K562 (cell line): Measurements from ENCODE around the gene MIB2. TPM values are rescaled to one million over a fixed set of nuclear protein-coding genes. Genes with fewer than 3 reads are reported as not detected.
A peak's percentile ranks its signal among the peaks of the same experiment; 100 is the strongest.

Experiments used
- ATAC-seq: fragments of 200-7000 bp; cut with Tn5 transposase; 3 replicates; pipeline ENCODE4 v1.9.1; 2020; ENCODE audit warnings: moderate library complexity
- BruUV-seq: library from RNA; stranded (reverse); fragments of 400-500 nt; replicated peaks from 2 replicates; lab custom pipeline; 2021; lab: Mats Ljungman, UMichigan
- CTCF ChIA-PET: fragments of 300-600 bp; formaldehyde crosslinking; extraction: SDS; loops from one replicate; lab custom pipeline; 2021; ENCODE audit warnings: low intra/inter-chr PET ratio; lab: Yijun Ruan, JAX
- POLR2A ChIA-PET: fragments of 300-600, 350-650 bp; sonication (Branson Sonifier 250); formaldehyde crosslinking; extraction: SDS; loops from one replicate; lab custom pipeline; 2021; ENCODE audit warnings: antibody characterized with exemption, inconsistent platforms; lab: Yijun Ruan, JAX
- DNase-seq, 4 experiments: peaks; one replicate each; pipeline versions ENCODE4 v3.0.0 to v3.0.0-alpha.2; 2011 to 2018; ENCODE audit warnings: low spot score in 3 of 4, mixed read lengths in 3 of 4; ENCODE audit errors: extremely low read depth in 1 of 4
- FAIRE-seq: peaks from 2 replicates; lab custom pipeline; 2011; peaks lifted over from hg19 to GRCh38; lab: Jason Lieb, UNC
- H2AFZ ChIP-seq: 2 replicates; pipeline ENCODE4 v1.6.0; 2011; ENCODE audit warnings: low read depth, low read length, control low read depth, inconsistent platforms
- H3K27ac ChIP-seq: fragments of 200-600 bp; 3 replicates; pipeline ENCODE4 v1.8.0; 2011; ENCODE audit warnings: low read depth, mild to moderate bottlenecking, control low read depth, inconsistent platforms, low read length, moderate library complexity, mixed read lengths; ENCODE audit errors: extremely low read depth
- H3K27me3 ChIP-seq, 2 experiments: fragments of 300-600 bp in 1 of 2; 2 replicates in 1 of 2; 3 replicates in 1 of 2; pipeline versions ENCODE4 v1.6.0 to v1.8.0; 2011; ENCODE audit warnings: inconsistent platforms in 2 of 2, low read length in 2 of 2, mild to moderate bottlenecking in 1 of 2, mixed read lengths in 1 of 2, moderate library complexity in 1 of 2; ENCODE audit not compliant: control insufficient read depth in 2 of 2, insufficient read depth in 2 of 2
- H3K36me3 ChIP-seq: fragments of 300-600 bp; 3 replicates; pipeline ENCODE4 v1.8.0; 2011; ENCODE audit warnings: mild to moderate bottlenecking, low read length, inconsistent platforms; ENCODE audit not compliant: control insufficient read depth, insufficient read depth
- H3K4me1 ChIP-seq, 2 experiments: fragments of 200-600 bp in 1 of 2; replicated peaks in 1 of 2; 2 replicates in 1 of 2; 3 replicates in 1 of 2; pipeline versions ENCODE4 v1.5.1 to v1.8.0; 2011; ENCODE audit warnings: inconsistent platforms in 2 of 2, low read length in 2 of 2, mild to moderate bottlenecking in 1 of 2, mixed read lengths in 1 of 2, moderate library complexity in 1 of 2; ENCODE audit not compliant: control insufficient read depth in 2 of 2, insufficient read depth in 2 of 2
- H3K4me2 ChIP-seq: 2 replicates; pipeline ENCODE4 v1.6.1; 2011; ENCODE audit warnings: low read length, control low read depth, inconsistent platforms, mixed read lengths; ENCODE audit not compliant: insufficient read depth
- H3K4me3 ChIP-seq: fragments of 200-600 bp; sonication (generic), shearing (Covaris generic); 2 replicates; pipeline ENCODE4 v1.5.1; 2016; ENCODE audit warnings: control low read depth, inconsistent platforms
- H3K79me2 ChIP-seq: fragments of 200-600 bp; 3 replicates; pipeline ENCODE4 v1.8.0; 2011; ENCODE audit warnings: low read length, inconsistent platforms; ENCODE audit not compliant: control insufficient read depth, insufficient read depth
- H3K9ac ChIP-seq, 2 experiments: 2 replicates each; pipeline versions ENCODE4 v1.6.0 to v1.6.1; 2011; ENCODE audit warnings: low read depth in 2 of 2, low read length in 2 of 2, control low read depth in 1 of 2, inconsistent platforms in 1 of 2, mild to moderate bottlenecking in 1 of 2, mixed read lengths in 1 of 2; ENCODE audit not compliant: insufficient read depth in 1 of 2
- H3K9me1 ChIP-seq: one replicate; pipeline ENCODE4 v1.6.0; 2011; ENCODE audit warnings: inconsistent platforms, mild to moderate bottlenecking, low read length, moderate library complexity; ENCODE audit not compliant: control insufficient read depth, insufficient read depth
- H3K9me3 ChIP-seq: replicated peaks from 2 replicates; pipeline ENCODE4 v1.5.1; 2011; ENCODE audit warnings: low read depth, low read length, inconsistent platforms; ENCODE audit not compliant: control insufficient read depth, insufficient read depth
- H4K20me1 ChIP-seq: replicated peaks from 2 replicates; pipeline ENCODE4 v1.6.1; 2011; ENCODE audit warnings: low read length, inconsistent platforms, mixed read lengths; ENCODE audit not compliant: control insufficient read depth, insufficient read depth
- DACH1 ChIP-seq: fragments of 450-650 bp; IDR thresholded peaks from 2 replicates; pipeline ENCODE4 v1.6.1; 2018; ENCODE audit not compliant: partially characterized antibody
- GABPB2 ChIP-seq: fragments of 250-450 bp; sonication (Bioruptor Pico); conservative IDR thresholded peaks from 2 replicates; pipeline ENCODE4 v1.5.1; 2021; ENCODE audit warnings: mild to moderate bottlenecking
- HIVEP1 ChIP-seq: fragments of 250-450 bp; sonication (Bioruptor Pico); IDR thresholded peaks from 2 replicates; pipeline ENCODE4 v1.4.0; 2020; ENCODE audit warnings: mild to moderate bottlenecking
- ILF3 ChIP-seq: fragments of 450-650 bp; IDR thresholded peaks from 2 replicates; pipeline ENCODE4 v1.6.1; 2018; ENCODE audit warnings: antibody characterized with exemption, mild to moderate bottlenecking, moderate library complexity, borderline replicate concordance
- MYBL2 ChIP-seq, 2 experiments: fragments of 450-650 bp in 1 of 2; sonication (generic) in 1 of 2; formaldehyde crosslinking in 1 of 2; IDR thresholded peaks; 2 replicates each; pipeline versions ENCODE4 v1.6.1 to v1.8.1; 2017 to 2022; ENCODE audit warnings: borderline replicate concordance in 1 of 2, inconsistent platforms in 1 of 2, low read depth in 1 of 2, mild to moderate bottlenecking in 1 of 2, missing genetic modification reagents in 1 of 2, moderate library complexity in 1 of 2
- NCOA6 ChIP-seq: fragments of 450-650 bp; IDR thresholded peaks from 2 replicates; pipeline ENCODE4 v1.6.1; 2017; ENCODE audit warnings: mild to moderate bottlenecking
- NCOR1 ChIP-seq: fragments of 450-650 bp; IDR thresholded peaks from 2 replicates; pipeline ENCODE4 v1.6.1; 2016; ENCODE audit warnings: mild to moderate bottlenecking, moderate library complexity
- PTTG1 ChIP-seq: fragments of 450-650 bp; IDR thresholded peaks from 2 replicates; pipeline ENCODE4 v1.6.1; 2016; ENCODE audit warnings: low read depth, mild to moderate bottlenecking, missing genetic modification characterization, missing compliant biosample characterization
- SIRT6 ChIP-seq: IDR thresholded peaks from one replicate; pipeline ENCODE4 v1.6.1; 2012; ENCODE audit warnings: low read depth, mild to moderate bottlenecking, control low read depth, inconsistent platforms, low read length, moderate library complexity
- SRSF9 ChIP-seq: fragments of 200-400 bp; formaldehyde crosslinking; IDR thresholded peaks from 2 replicates; pipeline ENCODE4 v1.6.1; 2017; ENCODE audit warnings: low read depth, low read length, borderline replicate concordance
- ZBTB1 ChIP-seq: sonication (generic); formaldehyde crosslinking; IDR thresholded peaks from 2 replicates; pipeline ENCODE4 v1.8.1; 2023; ENCODE audit warnings: missing genetic modification reagents, low read depth, mild to moderate bottlenecking, borderline replicate concordance
- ZNF282 ChIP-seq: sonication (generic); formaldehyde crosslinking; IDR thresholded peaks from 2 replicates; pipeline ENCODE4 v1.8.1; 2023; ENCODE audit warnings: missing genetic modification reagents
- WGBS: fragments of 100-300 bp; shearing (Covaris generic); methylation state at CpG from one replicate; pipeline ENCODE4 v1.1.6; 2016; ENCODE audit warnings: low coverage, mixed read lengths; ENCODE audit not compliant: insufficient coverage; ENCODE audit errors: missing lambda C conversion rate; 5-methylcytosine and 5-hydroxymethylcytosine counted together
- in situ Hi-C: fragments of 300-500 bp; cut with MboI; formaldehyde crosslinking; loops from 4 replicates; pipeline ENCODE4 v1.15.0; 2018; ENCODE audit warnings: inconsistent platforms, mixed read lengths
- intact Hi-C: fragments of 100-400 bp; cut with micrococcal nuclease; formaldehyde crosslinking; loops from 2 replicates; pipeline ENCODE4 v1.14.2; 2022
- polyA plus RNA-seq, 8 experiments: library from polyadenylated mRNA; depleted of rRNA in 4 of 8; stranded (reverse) in 5 of 8; unstranded in 3 of 8; fragments of >200 nt; fragmentation: Nextera tagmentation in 2 of 8; fragmentation: Illumina TruSeq in 1 of 8; extraction: Ambion mirVana in 2 of 8; extraction: Trizol in 1 of 8; gene quantifications; 2 replicates each; pipeline versions ENCODE4 v1.2.1 to v1.2.3, GENCODE V29; 2011 to 2014; ENCODE audit warnings: inconsistent platforms in 1 of 8, missing spikeins in 1 of 8
- total RNA-seq, 7 experiments: library from RNA; depleted of rRNA in 6 of 7; stranded (reverse); fragments of >200 nt in 6 of 7; fragmentation: Illumina TruSeq in 2 of 7; extraction: Trizol in 2 of 7; gene quantifications; 2 replicates each; pipeline versions ENCODE4 v1.2.1 to v1.2.3, GENCODE V29; 2011 to 2021; ENCODE audit warnings: low replicate concordance in 1 of 7
- TF ChIP-seq, protein P1 (sequence below): sonication (generic); formaldehyde crosslinking; IDR thresholded peaks from 2 replicates; pipeline ENCODE4 v1.8.0; 2022; ENCODE audit warnings: missing genetic modification reagents, mild to moderate bottlenecking, moderate library complexity, borderline replicate concordance
- TF ChIP-seq, protein P2 (sequence below), 2 experiments: IDR thresholded peaks; 2 replicates each; pipeline ENCODE4 v1.6.1; 2011; ENCODE audit warnings: borderline replicate concordance in 1 of 2, control low read depth in 1 of 2, low read depth in 1 of 2, low read length in 1 of 2, mild to moderate bottlenecking in 1 of 2, mixed read lengths in 1 of 2, moderate library complexity in 1 of 2; ENCODE audit not compliant: insufficient read depth in 1 of 2, insufficient read length in 1 of 2, poor library complexity in 1 of 2, severe bottlenecking in 1 of 2; ENCODE audit errors: extremely low read depth in 1 of 2
- TF ChIP-seq, protein P3 (sequence below): fragments of 150-350 bp; IDR thresholded peaks from 2 replicates; pipeline ENCODE4 v1.6.1; 2014; ENCODE audit warnings: low read depth, mild to moderate bottlenecking, low read length, borderline replicate concordance

MIB2 gene
- total and polyA plus RNA-seq, 9 of the 15 experiments (the other 6 are each of a cell fraction or from before 2014, with no cell fraction given): 0.04 to 17.0 (median 4.9) TPM; not detected in 1

DNA sequence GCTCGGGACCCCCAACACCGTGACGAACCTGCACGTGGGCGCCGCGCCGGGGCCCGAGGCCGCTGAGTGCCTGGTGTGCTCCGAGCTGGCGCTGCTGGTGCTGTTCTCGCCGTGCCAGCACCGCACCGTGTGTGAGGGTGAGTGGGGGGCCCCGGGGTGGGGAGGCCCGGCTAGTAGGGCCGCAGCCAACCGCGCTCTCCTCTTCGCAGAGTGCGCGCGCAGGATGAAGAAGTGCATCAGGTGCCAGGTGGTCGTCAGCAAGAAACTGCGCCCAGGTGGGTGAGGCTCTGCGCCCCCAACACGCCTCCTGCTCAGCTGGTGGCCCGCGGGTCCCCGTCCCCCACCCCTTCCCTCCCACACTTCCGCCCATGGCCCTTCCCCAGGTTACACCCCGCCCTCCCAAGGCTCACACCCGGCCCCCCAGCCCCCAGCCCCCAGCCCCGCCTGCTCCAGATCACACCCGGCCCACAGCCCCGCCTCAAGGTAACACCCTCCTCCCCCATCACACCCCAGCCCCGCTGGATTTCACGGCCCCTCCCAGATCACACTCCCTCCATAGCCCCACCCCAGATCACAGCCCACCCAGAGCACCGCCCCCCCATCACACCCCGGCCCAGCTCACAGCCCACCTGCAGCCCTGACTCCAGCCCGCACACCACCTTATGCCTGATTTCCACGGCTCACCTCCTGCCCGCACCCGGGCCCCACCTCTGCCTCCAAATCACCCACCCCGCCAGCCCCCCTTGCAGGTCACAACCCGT is 14.3 kb downstream of the MIB2 start:
- Histone ChIP-seq H3K4me1 (peaks cover 0 to 48% of the 10 kb centered on the region in 2 experiments; a peak in 3 of 5 replicates), H3K27ac (no peak overlapping the region), H3K79me2 (no peaks in the 10 kb centered on the region), H3K4me2 (no peak overlapping the region), H3K4me3 (no peak overlapping the region), H3K36me3 (no peaks in the 10 kb centered on the region), H3K9me1 (no peaks in the 10 kb centered on the region), H2AFZ (no peak overlapping the region), H3K27me3 (no peaks in the 10 kb centered on the region), H3K9me3 (no peaks in the 10 kb centered on the region), H3K9ac (no peak overlapping the region), H4K20me1 (no peaks in the 10 kb centered on the region)
- BruUV-seq: no TSS peak
- FAIRE-seq: no peak
- no peak for TF ChIP-seq MYBL2 (IDR thresholded peaks at IDR 0.05; ENCODE audit: low read depth)
- TF ChIP-seq MYBL2 (CRISPR knock-in tag; IDR thresholded peaks at IDR 0.05; ENCODE audit: borderline replicate concordance): no peak
- no peak for TF ChIP-seq PTTG1 (tag)
- TF ChIP-seq ZNF282 (CRISPR knock-in tag): no peak
- TF ChIP-seq ILF3: no peak
- TF ChIP-seq, protein P1, sequence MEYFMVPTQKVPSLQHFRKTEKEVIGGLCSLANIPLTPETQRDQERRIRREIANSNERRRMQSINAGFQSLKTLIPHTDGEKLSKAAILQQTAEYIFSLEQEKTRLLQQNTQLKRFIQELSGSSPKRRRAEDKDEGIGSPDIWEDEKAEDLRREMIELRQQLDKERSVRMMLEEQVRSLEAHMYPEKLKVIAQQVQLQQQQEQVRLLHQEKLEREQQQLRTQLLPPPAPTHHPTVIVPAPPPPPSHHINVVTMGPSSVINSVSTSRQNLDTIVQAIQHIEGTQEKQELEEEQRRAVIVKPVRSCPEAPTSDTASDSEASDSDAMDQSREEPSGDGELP (CRISPR knock-in tag): no peak
- TF ChIP-seq SRSF9: no peak
- no peak for TF ChIP-seq HIVEP1 (CRISPR knock-in tag)
- TF ChIP-seq SIRT6: no peak
- TF ChIP-seq NCOR1: no peak
- TF ChIP-seq DACH1: no peak
- TF ChIP-seq, protein P2, sequence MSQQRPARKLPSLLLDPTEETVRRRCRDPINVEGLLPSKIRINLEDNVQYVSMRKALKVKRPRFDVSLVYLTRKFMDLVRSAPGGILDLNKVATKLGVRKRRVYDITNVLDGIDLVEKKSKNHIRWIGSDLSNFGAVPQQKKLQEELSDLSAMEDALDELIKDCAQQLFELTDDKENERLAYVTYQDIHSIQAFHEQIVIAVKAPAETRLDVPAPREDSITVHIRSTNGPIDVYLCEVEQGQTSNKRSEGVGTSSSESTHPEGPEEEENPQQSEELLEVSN (IDR thresholded peaks at IDR 0.05; ENCODE audit: borderline replicate concordance in 1 of 2, extremely low read depth in 1 of 2, insufficient read depth in 1 of 2, insufficient read length in 1 of 2, low read depth in 1 of 2, low read length in 1 of 2, poor library complexity in 1 of 2, severe bottlenecking in 1 of 2): no peak
- TF ChIP-seq, protein P3, sequence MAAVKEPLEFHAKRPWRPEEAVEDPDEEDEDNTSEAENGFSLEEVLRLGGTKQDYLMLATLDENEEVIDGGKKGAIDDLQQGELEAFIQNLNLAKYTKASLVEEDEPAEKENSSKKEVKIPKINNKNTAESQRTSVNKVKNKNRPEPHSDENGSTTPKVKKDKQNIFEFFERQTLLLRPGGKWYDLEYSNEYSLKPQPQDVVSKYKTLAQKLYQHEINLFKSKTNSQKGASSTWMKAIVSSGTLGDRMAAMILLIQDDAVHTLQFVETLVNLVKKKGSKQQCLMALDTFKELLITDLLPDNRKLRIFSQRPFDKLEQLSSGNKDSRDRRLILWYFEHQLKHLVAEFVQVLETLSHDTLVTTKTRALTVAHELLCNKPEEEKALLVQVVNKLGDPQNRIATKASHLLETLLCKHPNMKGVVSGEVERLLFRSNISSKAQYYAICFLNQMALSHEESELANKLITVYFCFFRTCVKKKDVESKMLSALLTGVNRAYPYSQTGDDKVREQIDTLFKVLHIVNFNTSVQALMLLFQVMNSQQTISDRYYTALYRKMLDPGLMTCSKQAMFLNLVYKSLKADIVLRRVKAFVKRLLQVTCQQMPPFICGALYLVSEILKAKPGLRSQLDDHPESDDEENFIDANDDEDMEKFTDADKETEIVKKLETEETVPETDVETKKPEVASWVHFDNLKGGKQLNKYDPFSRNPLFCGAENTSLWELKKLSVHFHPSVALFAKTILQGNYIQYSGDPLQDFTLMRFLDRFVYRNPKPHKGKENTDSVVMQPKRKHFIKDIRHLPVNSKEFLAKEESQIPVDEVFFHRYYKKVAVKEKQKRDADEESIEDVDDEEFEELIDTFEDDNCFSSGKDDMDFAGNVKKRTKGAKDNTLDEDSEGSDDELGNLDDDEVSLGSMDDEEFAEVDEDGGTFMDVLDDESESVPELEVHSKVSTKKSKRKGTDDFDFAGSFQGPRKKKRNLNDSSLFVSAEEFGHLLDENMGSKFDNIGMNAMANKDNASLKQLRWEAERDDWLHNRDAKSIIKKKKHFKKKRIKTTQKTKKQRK: no peak
- TF ChIP-seq NCOA6: no peak
- TF ChIP-seq ZBTB1 (CRISPR knock-in tag): no peak
- TF ChIP-seq GABPB2: no peak
- 86% methylated on average over 11 of the region's 48 CpGs for WGBS
- ATAC-seq: no peak
- POLR2A ChIA-PET: no interaction called here
- CTCF ChIA-PET: no interaction called here
- intact Hi-C loops (no loop called here), in situ Hi-C loops (no loop called here)
- DNase-seq: peak in 1 of 4 experiments; percentile 21
